Fibroblast of the aortic adventitia (primary cell): ENCODE measurements around the gene TMIE. TPM values are rescaled to one million over a fixed set of nuclear protein-coding genes. Genes with fewer than 3 reads are reported as not detected.
"Not testable (repeated sequence)": the region's sequence is repeated elsewhere in the genome, so short reads cannot be mapped to it uniquely, and the experiment has no call there.

ENCODE experiments used
- DNase-seq: peaks from one replicate; pipeline ENCODE4 v3.0.0-alpha.2; 2010; ENCODE audit warnings: low read depth
- H3K4me3 ChIP-seq: 2 replicates; pipeline ENCODE4 v1.5.1; 2011; ENCODE audit warnings: low read depth, mild to moderate bottlenecking, control low read depth, low read length, moderate library complexity
- small RNA-seq: library from RNA; depleted of rRNA; stranded (forward); fragments of <200 nt; gene quantifications from one replicate; pipeline ENCODE3, GENCODE V24; 2012
- total RNA-seq: library from RNA; depleted of rRNA; stranded (reverse); fragments of >200 nt; gene quantifications from 2 replicates; pipeline ENCODE4 v1.2.3, GENCODE V29; 2012; ENCODE audit warnings: low replicate concordance
- TF ChIP-seq, protein P1 (sequence below): IDR thresholded peaks from 2 replicates; pipeline ENCODE4 v1.5.1; 2011; ENCODE audit warnings: mild to moderate bottlenecking, low read length, control low read depth, inconsistent platforms; ENCODE audit not compliant: insufficient read depth

Gene TMIE
- total RNA-seq, 1 donor, result not detected

DNA sequence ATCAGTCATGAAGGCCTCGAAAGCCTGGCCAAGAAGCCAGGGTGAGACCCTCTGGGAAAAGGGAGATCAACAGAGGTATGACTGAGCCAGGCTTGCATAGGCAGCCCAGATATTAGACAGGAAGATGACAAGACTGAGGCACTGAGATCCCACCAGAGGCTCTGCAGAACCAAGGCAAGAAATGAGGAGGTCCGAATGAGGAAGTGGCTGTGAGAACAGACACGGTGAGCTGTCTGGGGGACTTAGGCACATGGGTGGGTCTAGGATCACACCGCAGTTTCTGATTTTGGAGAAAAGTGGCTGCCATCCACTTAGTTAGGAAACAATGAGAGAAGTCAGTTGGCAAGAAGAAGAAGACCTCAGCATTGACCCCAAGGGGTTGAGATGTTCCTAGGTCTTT, 47.9 kb downstream of the TMIE start:
- no peak overlapping the region for H3K4me3 ChIP-seq
- TF ChIP-seq, protein P1, sequence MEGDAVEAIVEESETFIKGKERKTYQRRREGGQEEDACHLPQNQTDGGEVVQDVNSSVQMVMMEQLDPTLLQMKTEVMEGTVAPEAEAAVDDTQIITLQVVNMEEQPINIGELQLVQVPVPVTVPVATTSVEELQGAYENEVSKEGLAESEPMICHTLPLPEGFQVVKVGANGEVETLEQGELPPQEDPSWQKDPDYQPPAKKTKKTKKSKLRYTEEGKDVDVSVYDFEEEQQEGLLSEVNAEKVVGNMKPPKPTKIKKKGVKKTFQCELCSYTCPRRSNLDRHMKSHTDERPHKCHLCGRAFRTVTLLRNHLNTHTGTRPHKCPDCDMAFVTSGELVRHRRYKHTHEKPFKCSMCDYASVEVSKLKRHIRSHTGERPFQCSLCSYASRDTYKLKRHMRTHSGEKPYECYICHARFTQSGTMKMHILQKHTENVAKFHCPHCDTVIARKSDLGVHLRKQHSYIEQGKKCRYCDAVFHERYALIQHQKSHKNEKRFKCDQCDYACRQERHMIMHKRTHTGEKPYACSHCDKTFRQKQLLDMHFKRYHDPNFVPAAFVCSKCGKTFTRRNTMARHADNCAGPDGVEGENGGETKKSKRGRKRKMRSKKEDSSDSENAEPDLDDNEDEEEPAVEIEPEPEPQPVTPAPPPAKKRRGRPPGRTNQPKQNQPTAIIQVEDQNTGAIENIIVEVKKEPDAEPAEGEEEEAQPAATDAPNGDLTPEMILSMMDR, result no peak
- DNase-seq, result no peak

DNA sequence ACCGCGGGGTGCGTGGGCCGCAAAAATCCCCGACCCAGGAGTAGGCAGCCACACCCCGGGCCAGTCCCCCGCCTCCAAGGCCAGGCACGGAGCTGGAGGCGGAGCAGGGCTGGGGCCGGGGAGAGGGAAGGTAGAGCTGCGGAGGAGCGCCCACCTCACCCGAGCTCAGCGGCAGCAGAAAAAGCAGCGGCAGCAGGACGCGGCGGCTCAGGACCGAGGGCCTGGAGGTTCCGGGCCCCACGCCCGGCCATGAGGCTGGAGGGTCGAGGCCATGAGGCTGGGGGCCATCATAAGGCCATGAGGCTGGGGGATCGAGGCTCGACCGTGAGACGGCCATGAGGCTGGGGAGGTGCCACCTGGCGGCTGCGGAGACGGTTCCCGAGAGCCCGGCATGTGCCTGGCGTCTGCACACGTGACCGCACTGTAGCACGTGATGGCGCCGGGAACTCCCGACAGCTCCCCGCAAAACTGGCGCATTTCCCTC, 49.4 kb downstream of the TMIE start:
- no peak for DNase-seq
- no peak overlapping the region for H3K4me3 ChIP-seq
- TF ChIP-seq, protein P1, result no peak

DNA sequence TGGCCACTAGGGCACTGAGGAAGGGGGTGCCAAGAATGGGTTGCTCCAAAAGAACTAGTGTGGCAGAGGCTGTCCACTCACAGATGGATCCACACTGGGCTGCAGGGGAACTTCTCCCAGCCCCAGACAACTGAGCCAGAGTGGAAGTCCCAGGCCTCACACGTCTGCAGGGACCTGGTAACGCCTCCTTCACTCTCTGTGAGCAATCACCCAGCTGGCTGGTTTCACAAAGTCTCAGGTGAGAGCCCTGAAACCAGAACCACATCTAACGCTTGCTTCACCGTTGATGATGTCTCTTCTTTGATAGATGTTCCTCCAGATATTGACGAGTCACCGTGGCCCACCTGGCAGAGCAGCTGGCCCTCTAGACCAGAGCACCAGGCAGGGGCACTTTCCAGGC, 51.9 kb downstream of the TMIE start:
- H3K4me3 ChIP-seq, DNase-seq: not testable (repeated sequence)

DNA sequence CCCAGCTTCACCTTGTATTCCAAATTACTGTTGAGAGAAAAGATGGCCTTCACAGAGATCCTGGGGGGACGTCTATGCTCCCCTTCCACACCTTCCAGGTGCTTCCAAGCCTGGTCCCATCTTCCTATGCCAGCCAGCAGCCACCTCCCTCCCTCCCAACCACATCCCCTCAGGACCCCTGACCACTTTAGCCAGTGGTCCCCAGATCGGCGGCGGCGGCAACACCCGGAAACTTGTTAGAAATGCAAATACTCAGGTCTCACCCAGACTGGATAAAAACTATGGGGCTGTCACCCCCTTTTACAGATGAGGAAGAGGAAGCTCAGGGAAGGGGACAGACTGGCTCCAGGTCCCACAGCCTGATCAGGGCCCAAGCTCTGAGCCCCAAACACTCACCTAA, 54.5 kb downstream of the TMIE start:
- TF ChIP-seq, protein P1, result no peak
- H3K4me3 ChIP-seq, result no peak overlapping the region
- no peak for DNase-seq

DNA sequence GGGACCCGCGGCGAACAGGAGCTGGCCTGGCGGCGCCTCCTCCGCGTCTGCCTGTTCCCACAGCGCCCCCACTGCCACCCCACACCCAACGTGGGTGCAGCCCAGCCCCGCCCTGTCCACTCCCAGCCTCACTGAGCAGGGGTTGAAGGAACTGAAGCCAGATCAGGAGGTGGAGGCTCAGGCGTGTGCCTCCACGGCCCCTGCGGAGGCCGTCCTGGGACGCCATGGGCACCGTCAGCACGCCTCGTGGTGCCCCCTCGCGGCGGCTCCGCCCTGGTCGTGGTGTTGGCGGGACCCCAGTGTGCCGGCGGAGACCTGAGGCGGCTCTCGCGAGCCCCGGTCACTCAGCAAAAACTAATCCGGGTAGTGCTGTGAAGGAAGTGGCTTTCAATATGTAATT, 55.5 kb downstream of the TMIE start:
- TF ChIP-seq, protein P1, result no peak
- no peak for DNase-seq

DNA sequence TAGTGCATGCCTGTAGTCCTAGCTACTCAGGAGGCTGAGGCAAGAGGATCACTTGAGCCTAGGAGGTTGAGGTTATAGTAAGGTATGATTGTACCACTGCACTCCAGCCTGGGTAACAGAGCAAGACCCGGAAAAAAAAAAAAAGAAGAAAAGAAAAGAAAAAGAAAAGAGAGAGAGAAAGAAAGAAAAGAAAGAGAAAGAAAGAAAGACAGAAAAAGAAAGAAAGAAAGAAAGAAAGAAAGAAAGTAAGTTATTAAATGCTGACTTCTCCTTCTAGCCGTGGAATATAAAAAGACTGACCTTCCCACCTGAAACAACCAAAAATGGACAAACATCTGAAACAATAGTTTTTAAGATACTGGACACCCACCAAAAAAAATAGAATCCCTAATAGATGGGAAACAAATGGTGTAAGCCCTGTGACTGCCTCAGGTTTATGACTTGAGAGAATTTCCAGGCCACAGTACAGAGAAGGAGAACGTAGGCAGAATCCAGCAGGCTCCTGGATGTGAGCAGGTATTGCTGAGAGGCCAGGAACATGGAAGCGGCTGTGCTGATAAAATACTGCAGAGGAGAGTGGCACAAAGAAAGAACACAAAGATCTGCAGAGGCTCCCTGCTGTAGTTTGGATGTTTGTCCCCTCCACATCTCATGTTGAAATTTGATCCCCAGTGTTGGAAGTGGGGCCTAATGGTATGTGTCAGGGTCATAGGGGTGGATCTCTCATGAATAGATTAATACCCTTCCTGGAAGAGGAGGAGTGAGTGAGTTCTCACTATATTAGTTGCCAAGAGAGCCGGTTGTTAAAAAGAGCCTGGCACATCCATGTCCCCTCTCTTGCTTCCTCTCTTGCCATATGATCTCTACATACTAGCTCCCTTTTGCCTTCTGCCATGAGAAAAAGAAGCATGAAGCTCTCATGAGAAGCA, 58.3 kb downstream of the TMIE start:
- TF ChIP-seq, protein P1, result no peak
- DNase-seq, result no peak
- H3K4me3 ChIP-seq, result no peak overlapping the region

More for the DNA sequence above, 55.5 kb downstream of the TMIE start:
- H3K4me3 ChIP-seq, result no peak overlapping the region

Small RNA genes within 50 kb of the gene (small RNA-seq; reads per million reads assigned to genes)
- not detected for gene PRSS45

Other genes with a start within 250 kb of the TMIE start
- not detected in 2 replicates for gene LTF, start 236.5 kb upstream of the TMIE start, total RNA-seq
- not detected in 2 replicates for gene RTP3, start 203.4 kb upstream of the TMIE start, total RNA-seq
- gene LRRC2, start 135.1 kb upstream of the TMIE start, total RNA-seq, result 7.9 and 10.1 TPM in 2 replicates
- gene FAM240A, start 88.9 kb upstream of the TMIE start, total RNA-seq, result not detected in 2 replicates
- 0.16 and 0.18 TPM in 2 replicates for gene ALS2CL, start 7.7 kb upstream of the TMIE start, total RNA-seq
- gene PRSS50, start 16.5 kb downstream of the TMIE start, total RNA-seq, result not detected in 2 replicates
- not detected in 2 replicates for gene MYL3, start 162.1 kb downstream of the TMIE start, total RNA-seq
- gene PTH1R, start 176.3 kb downstream of the TMIE start, total RNA-seq, result 0.16 TPM in 1 of 2 replicates, not detected in the other